Left cardiac atrium (tissue), 4 donors: Measurements from ENCODE around the gene YY1. TPM values are rescaled to one million over a fixed set of nuclear protein-coding genes. Genes with fewer than 3 reads are reported as not detected.
"Not testable (repeated sequence)": the region's sequence is repeated elsewhere in the genome, so short reads cannot be mapped to it uniquely, and the experiment has no call there.

ENCODE experiments used
- ATAC-seq, 2 donors: fragments of 200-7000 bp; cut with Tn5 transposase; one replicate each; pipeline ENCODE4 v1.9.1; 2020; ENCODE audit warnings: mild to moderate bottlenecking in 2 of 2, moderate library complexity in 2 of 2
- DNase-seq: peaks from one replicate; pipeline ENCODE4 v3.0.0-alpha.2; 2020
- intact Hi-C, 2 donors: fragments of 100-400 bp; cut with DNase I; formaldehyde crosslinking; loops; one replicate each; pipeline versions ENCODE4 v1.14.1 to v1.15.1; 2022 to 2023
- total RNA-seq, 2 donors: library from RNA; stranded (reverse); fragmentation: NEBNext Ultra II Directional; extraction: Animal tissue kit (Norgen Biotek cat#: 25700); gene quantifications; one replicate each; pipeline ENCODE4 v1.2.1, GENCODE V29; 2021
- donor health status: DM: no; HTN: yes; CAD: no.
- donor health status: DM: no; HTN: yes; CAD: no; lungs with severe emphysema.
- donor health status: DM: yes; HTN: yes; CAD: no.
- donor health status: Dilated cardiomyopathy.

YY1 gene
- total RNA-seq, 2 donors from 2014 or later: 41.0 to 45.7 TPM

GRCh38 chr14:100291305-100292075 is 52.5 kb downstream of the YY1 start:
- ATAC-seq: no peak
- DNase-seq: no peak
- intact Hi-C loops: no loop called here

- intact Hi-C loops: no loop called here
- no peak for DNase-seq
- no peak for ATAC-seq
These were observed 53.4 kb downstream of the YY1 start for GRCh38 chr14:100292301-100292775.

- intact Hi-C loops: no loop called here
- DNase-seq: peak; percentile 13
- ATAC-seq: no peak
These were observed 54.0 kb downstream of the YY1 start for GRCh38 chr14:100292776-100293461.

GRCh38 chr14:100293497-100294212 is 54.7 kb downstream of the YY1 start:
- peak; percentile 19 for DNase-seq
- ATAC-seq: no peak
- intact Hi-C loops: no loop called here

- intact Hi-C loops: no loop called here
- DNase-seq (peak; percentile 72), ATAC-seq (peak; percentile 48 to 49)
These were observed 55.4 kb downstream of the YY1 start for GRCh38 chr14:100294213-100294962.

- DNase-seq: no peak
- intact Hi-C loops: no loop called here
- no peak for ATAC-seq
These were observed 56.0 kb downstream of the YY1 start for GRCh38 chr14:100294963-100295330.

GRCh38 chr14:100295376-100296105 is 56.6 kb downstream of the YY1 start:
- DNase-seq: no peak
- ATAC-seq: no peak

GRCh38 chr14:100296106-100296651 is 57.2 kb downstream of the YY1 start:
- ATAC-seq: no peak
- intact Hi-C loops: no loop called here
- DNase-seq: no peak

More at GRCh38 chr14:100295376-100296105, 56.6 kb downstream of the YY1 start:
- intact Hi-C loops: no loop called here

GRCh38 chr14:100296729-100297128 is 57.8 kb downstream of the YY1 start:
- DNase-seq, intact Hi-C loops, ATAC-seq: not testable (repeated sequence)

GRCh38 chr14:100297320-100298300 is 58.7 kb downstream of the YY1 start:
- ATAC-seq (peak; percentile 85 to 89), DNase-seq (peak; percentile 82)
- intact Hi-C loops: no loop called here

GRCh38 chr14:100298551-100299237 is 59.8 kb downstream of the YY1 start:
- DNase-seq: no peak
- intact Hi-C loops: no loop called here
- no peak for ATAC-seq

GRCh38 chr14:100299238-100299560 is 60.3 kb downstream of the YY1 start:
- DNase-seq (peak; percentile 22), ATAC-seq (no peak)
- intact Hi-C loops: no loop called here

GRCh38 chr14:100302616-100303015 is 63.7 kb downstream of the YY1 start:
- intact Hi-C loops: loop anchor here (5.0 to 10.0 kb wide), 2 partner anchors 72 to 75 kb away; partner anchors contain the start of gene WDR25 (in 2 of the 2)
- no peak for DNase-seq
- no peak for ATAC-seq

- intact Hi-C loops: loop anchor here (5.0 to 10.0 kb wide), 2 partner anchors 72 to 74 kb away; partner anchors contain the start of gene WDR25 (in 2 of the 2)
- no peak for ATAC-seq
- DNase-seq: no peak
These were observed 64.2 kb downstream of the YY1 start for GRCh38 chr14:100303179-100303578.

- DNase-seq (no peak), ATAC-seq (no peak)
- intact Hi-C loops: loop anchor here (5.0 to 10.0 kb wide), 2 partner anchors 71 to 73 kb away; partner anchors contain the start of gene WDR25 (in 2 of the 2)
These were observed 65.0 kb downstream of the YY1 start for GRCh38 chr14:100303925-100304324.

GRCh38 chr14:100304825-100305323 is 65.9 kb downstream of the YY1 start:
- intact Hi-C loops: loop anchor here (5.0 to 10.0 kb wide), 2 partner anchors 70 to 72 kb away; partner anchors contain the start of gene WDR25 (in 2 of the 2)
- peak; percentile 83 for DNase-seq
- peak; percentile 21 to 34 for ATAC-seq
